ENCODE measurements around the gene LCN6. TPM values are rescaled to one million over a fixed set of nuclear protein-coding genes. Genes with fewer than 3 reads are reported as not detected.

LCN6 gene
- total RNA-seq, 1 experiment from 2014 or later, result not detected

GRCh38 chr9:136703276-136703860 lies 45.0 kb downstream of the LCN6 start:
- H3K27ac Mint-ChIP-seq, result no peak overlapping the region
- H2AK5ac ChIP-seq (ENCODE audit: insufficient read length, low read length), result no peak overlapping the region
- no peak overlapping the region for H2BK5ac ChIP-seq (ENCODE audit: insufficient read length, low read length)
- no peaks in the 10 kb centered on the region for H3K79me1 ChIP-seq (ENCODE audit: insufficient read depth, low read depth, low read length, poor library complexity, severe bottlenecking)
- H3K27me3 Mint-ChIP-seq (ENCODE audit: low read depth), result peaks cover 52% of the 10 kb centered on the region
- no peak overlapping the region for H4K8ac ChIP-seq (replicated peaks; ENCODE audit: insufficient read length, low read depth, low read length)
- H2BK120ac ChIP-seq (ENCODE audit: low read depth, low read length, poor library complexity, severe bottlenecking), result no peak overlapping the region
- H3K9ac ChIP-seq (ENCODE audit: extremely low read depth, insufficient read length, low read length), result no peak overlapping the region
- TF ChIP-seq, protein P1, sequence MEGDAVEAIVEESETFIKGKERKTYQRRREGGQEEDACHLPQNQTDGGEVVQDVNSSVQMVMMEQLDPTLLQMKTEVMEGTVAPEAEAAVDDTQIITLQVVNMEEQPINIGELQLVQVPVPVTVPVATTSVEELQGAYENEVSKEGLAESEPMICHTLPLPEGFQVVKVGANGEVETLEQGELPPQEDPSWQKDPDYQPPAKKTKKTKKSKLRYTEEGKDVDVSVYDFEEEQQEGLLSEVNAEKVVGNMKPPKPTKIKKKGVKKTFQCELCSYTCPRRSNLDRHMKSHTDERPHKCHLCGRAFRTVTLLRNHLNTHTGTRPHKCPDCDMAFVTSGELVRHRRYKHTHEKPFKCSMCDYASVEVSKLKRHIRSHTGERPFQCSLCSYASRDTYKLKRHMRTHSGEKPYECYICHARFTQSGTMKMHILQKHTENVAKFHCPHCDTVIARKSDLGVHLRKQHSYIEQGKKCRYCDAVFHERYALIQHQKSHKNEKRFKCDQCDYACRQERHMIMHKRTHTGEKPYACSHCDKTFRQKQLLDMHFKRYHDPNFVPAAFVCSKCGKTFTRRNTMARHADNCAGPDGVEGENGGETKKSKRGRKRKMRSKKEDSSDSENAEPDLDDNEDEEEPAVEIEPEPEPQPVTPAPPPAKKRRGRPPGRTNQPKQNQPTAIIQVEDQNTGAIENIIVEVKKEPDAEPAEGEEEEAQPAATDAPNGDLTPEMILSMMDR (conservative IDR thresholded peaks at IDR 0.05), result no peak
- no peak overlapping the region for H2BK15ac ChIP-seq (ENCODE audit: low read depth, low read length)
- H3T11ph ChIP-seq (ENCODE audit: low read length), result no peak overlapping the region
- no peaks in the 10 kb centered on the region for H3K27me3 ChIP-seq (ENCODE audit: insufficient read depth, low read length)
- H4K20me1 ChIP-seq (ENCODE audit: control insufficient read depth, insufficient read depth, insufficient read length), result no peaks in the 10 kb centered on the region
- H3K23ac ChIP-seq (ENCODE audit: insufficient read length, low read depth, low read length), result no peak overlapping the region
- H2BK20ac ChIP-seq (ENCODE audit: low read depth, low read length, poor library complexity, severe bottlenecking), result no peak overlapping the region
- H3K9me3 ChIP-seq (ENCODE audit: control insufficient read depth, low read depth, low read length), result no peaks in the 10 kb centered on the region
- no peak overlapping the region for H3K56ac ChIP-seq (ENCODE audit: insufficient read length, low read depth, low read length)
- H4K5ac ChIP-seq (ENCODE audit: insufficient read length, low read depth, low read length), result no peak overlapping the region
- no peak overlapping the region for H3K14ac ChIP-seq (ENCODE audit: insufficient read depth, low read length)
- no peak overlapping the region for H3K4ac ChIP-seq (ENCODE audit: low read depth, low read length)
- no peak overlapping the region for H3K27ac ChIP-seq (ENCODE audit: insufficient read length, low read depth, low read length)
- DNase-seq, result no peak
- H3K36me3 Mint-ChIP-seq (ENCODE audit: insufficient read depth in 1 of 3, low read depth in 3 of 3), result no peaks in the 10 kb centered on the region
- no peaks in the 10 kb centered on the region for H3K9me3 Mint-ChIP-seq
- H4K91ac ChIP-seq (ENCODE audit: insufficient read length, low read depth, low read length), result no peak overlapping the region
- H3K4me2 ChIP-seq (ENCODE audit: insufficient read depth, insufficient read length, low read length), result no peak overlapping the region
- peaks cover 7 to 10% of the 10 kb centered on the region in 2 experiments for H3K4me1 Mint-ChIP-seq
- H2BK12ac ChIP-seq (ENCODE audit: insufficient read length, low read depth, low read length), result no peak overlapping the region
- no peaks in the 10 kb centered on the region for H3K23me2 ChIP-seq (ENCODE audit: insufficient read length, low read depth, low read length, poor library complexity, severe bottlenecking)
- no peaks in the 10 kb centered on the region for H3K4me1 ChIP-seq (ENCODE audit: insufficient read depth, low read length)
- H3K79me2 ChIP-seq (ENCODE audit: insufficient read depth, low read length), result no peaks in the 10 kb centered on the region
- no peak overlapping the region for H3K18ac ChIP-seq (ENCODE audit: insufficient read length, low read depth, low read length)
- H2AFZ ChIP-seq (ENCODE audit: low read length), result no peak overlapping the region
- WGBS (ENCODE audit: extremely low coverage, insufficient read length, low lambda C conversion rate), result no CpG with 5 or more reads among the region's 12 CpGs
- no peak overlapping the region for H3K4me3 Mint-ChIP-seq
